ENCODE data around the gene ARHGEF37.

GRCh38 chr5:149651686-149652085 is 70.4 kb downstream of the ARHGEF37 start:
- no peak for TF ChIP-seq POLR2A (IDR thresholded peaks at IDR 0.05)
- no peak for TF ChIP-seq CTCF (IDR thresholded peaks at IDR 0.05)
- TF ChIP-seq POLR2AphosphoS5 (IDR thresholded peaks at IDR 0.05), result no peak

All from breast epithelium (tissue), 3 donors.